HEK293T (cell line): Measurements from ENCODE around the gene EEF1B2.

Experiments used
- ARNT ChIP-seq: fragments of 450-650 bp; IDR thresholded peaks from 2 replicates; pipeline ENCODE4 v1.6.1; 2017; ENCODE audit warnings: mild to moderate bottlenecking
- BHLHE40 ChIP-seq: fragments of 450-650 bp; IDR thresholded peaks from 2 replicates; pipeline ENCODE4 v1.6.1; 2016; ENCODE audit warnings: mild to moderate bottlenecking, moderate library complexity, borderline replicate concordance
- FOXM1 ChIP-seq: fragments of 450-650 bp; IDR thresholded peaks from 2 replicates; pipeline ENCODE4 v1.6.1; 2017; ENCODE audit warnings: mild to moderate bottlenecking, borderline replicate concordance
- HDGF ChIP-seq: fragments of 450-650 bp; IDR thresholded peaks from 2 replicates; pipeline ENCODE4 v1.6.1; 2017; ENCODE audit warnings: antibody characterized with exemption, borderline replicate concordance
- NFRKB ChIP-seq: fragments of 450-650 bp; IDR thresholded peaks from 2 replicates; pipeline ENCODE4 v1.6.1; 2016; ENCODE audit warnings: mild to moderate bottlenecking, moderate library complexity
- SP1 ChIP-seq: fragments of 450-650 bp; IDR thresholded peaks from 2 replicates; pipeline ENCODE4 v1.6.1; 2017
- SUZ12 ChIP-seq: fragments of 450-650 bp; IDR thresholded peaks from 2 replicates; pipeline ENCODE4 v1.6.1; 2016; ENCODE audit warnings: mild to moderate bottlenecking
- TARDBP ChIP-seq: fragments of 450-650 bp; IDR thresholded peaks from 2 replicates; pipeline ENCODE4 v1.6.1; 2016
- TF ChIP-seq, protein P1 (sequence below): fragments of 450-650 bp; IDR thresholded peaks from 2 replicates; pipeline ENCODE4 v1.6.1; 2016

DNA sequence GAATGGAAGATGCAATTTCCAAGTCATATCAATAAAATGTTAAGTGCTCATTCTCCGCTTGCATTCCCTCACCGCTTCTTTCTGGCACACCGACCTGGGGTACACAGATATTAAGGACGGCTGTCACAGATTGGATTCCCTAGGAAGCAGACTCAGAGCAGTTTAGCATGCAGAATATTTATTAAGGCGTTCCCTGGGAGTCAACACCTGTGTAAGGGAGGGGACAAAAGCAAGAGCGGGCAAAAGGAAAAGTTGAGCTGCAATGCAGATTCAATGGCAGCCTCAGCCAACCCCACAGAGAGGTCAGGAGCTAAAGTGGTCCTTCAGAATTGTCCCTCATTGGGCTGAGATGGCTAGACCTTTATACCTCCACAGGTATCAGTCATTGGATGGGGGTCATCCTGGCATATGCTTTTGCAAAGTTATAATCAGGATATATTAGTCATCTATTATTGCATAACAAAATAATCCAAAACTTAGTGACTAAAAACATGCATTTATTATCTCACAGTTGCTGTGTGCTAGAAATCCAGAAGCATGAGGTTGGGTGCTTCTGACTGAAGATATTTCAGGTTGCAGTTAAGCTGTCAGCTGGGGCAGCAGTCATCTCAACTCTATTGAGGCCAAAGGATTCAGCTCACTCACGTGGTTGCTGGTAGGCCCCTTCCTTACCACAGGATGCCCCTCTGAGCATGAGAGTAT, 46.7 kb upstream of the EEF1B2 start:
- TF ChIP-seq SP1 = no peak
- TF ChIP-seq ARNT = no peak
- no peak for TF ChIP-seq TARDBP
- TF ChIP-seq NFRKB = no peak
- TF ChIP-seq, protein P1, sequence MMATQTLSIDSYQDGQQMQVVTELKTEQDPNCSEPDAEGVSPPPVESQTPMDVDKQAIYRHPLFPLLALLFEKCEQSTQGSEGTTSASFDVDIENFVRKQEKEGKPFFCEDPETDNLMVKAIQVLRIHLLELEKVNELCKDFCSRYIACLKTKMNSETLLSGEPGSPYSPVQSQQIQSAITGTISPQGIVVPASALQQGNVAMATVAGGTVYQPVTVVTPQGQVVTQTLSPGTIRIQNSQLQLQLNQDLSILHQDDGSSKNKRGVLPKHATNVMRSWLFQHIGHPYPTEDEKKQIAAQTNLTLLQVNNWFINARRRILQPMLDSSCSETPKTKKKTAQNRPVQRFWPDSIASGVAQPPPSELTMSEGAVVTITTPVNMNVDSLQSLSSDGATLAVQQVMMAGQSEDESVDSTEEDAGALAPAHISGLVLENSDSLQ = no peak
- TF ChIP-seq BHLHE40 = no peak
- TF ChIP-seq FOXM1 = no peak
- TF ChIP-seq SUZ12 = no peak
- TF ChIP-seq HDGF = no peak
